ENCODE measurements around the gene ASB4.
"Not testable (repeated sequence)": the region's sequence is repeated elsewhere in the genome, so short reads cannot be mapped to it uniquely, and the experiment has no call there.

Gene ASB4

DNA sequence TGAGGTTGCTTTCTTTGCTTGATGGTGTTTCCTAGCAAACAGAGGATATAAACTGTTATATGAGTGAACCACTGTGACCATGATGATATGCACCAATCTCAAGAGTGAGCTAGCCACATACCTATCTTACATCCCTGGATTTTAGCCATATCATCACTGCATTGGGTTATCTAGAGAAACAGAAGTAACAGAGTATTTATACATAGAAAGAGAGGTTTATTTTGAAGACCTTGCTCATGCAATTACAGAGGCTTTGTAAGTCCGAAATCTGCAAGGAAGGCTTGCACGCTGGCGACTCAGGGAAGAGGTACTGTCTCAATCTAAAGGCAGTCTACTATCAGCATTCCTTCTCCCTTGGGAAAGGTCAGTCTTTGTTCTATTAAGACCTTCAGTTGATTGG lies 39.1 kb upstream of the ASB4 start:
- H3K27me3 Mint-ChIP-seq (ENCODE audit: low read depth, poor library complexity): peaks cover 3% of the 10 kb centered on the region
- H3K4me3 Mint-ChIP-seq: no peak overlapping the region
- H3K9me3 Mint-ChIP-seq: no peaks in the 10 kb centered on the region
- no peak for DNase-seq
- no peaks in the 10 kb centered on the region for H3K4me1 Mint-ChIP-seq
- H3K27ac Mint-ChIP-seq: no peak overlapping the region
- H3K36me3 Mint-ChIP-seq (ENCODE audit: low read depth): no peaks in the 10 kb centered on the region
- TF ChIP-seq, protein P1, sequence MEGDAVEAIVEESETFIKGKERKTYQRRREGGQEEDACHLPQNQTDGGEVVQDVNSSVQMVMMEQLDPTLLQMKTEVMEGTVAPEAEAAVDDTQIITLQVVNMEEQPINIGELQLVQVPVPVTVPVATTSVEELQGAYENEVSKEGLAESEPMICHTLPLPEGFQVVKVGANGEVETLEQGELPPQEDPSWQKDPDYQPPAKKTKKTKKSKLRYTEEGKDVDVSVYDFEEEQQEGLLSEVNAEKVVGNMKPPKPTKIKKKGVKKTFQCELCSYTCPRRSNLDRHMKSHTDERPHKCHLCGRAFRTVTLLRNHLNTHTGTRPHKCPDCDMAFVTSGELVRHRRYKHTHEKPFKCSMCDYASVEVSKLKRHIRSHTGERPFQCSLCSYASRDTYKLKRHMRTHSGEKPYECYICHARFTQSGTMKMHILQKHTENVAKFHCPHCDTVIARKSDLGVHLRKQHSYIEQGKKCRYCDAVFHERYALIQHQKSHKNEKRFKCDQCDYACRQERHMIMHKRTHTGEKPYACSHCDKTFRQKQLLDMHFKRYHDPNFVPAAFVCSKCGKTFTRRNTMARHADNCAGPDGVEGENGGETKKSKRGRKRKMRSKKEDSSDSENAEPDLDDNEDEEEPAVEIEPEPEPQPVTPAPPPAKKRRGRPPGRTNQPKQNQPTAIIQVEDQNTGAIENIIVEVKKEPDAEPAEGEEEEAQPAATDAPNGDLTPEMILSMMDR (IDR thresholded peaks at IDR 0.05): no peak

DNA sequence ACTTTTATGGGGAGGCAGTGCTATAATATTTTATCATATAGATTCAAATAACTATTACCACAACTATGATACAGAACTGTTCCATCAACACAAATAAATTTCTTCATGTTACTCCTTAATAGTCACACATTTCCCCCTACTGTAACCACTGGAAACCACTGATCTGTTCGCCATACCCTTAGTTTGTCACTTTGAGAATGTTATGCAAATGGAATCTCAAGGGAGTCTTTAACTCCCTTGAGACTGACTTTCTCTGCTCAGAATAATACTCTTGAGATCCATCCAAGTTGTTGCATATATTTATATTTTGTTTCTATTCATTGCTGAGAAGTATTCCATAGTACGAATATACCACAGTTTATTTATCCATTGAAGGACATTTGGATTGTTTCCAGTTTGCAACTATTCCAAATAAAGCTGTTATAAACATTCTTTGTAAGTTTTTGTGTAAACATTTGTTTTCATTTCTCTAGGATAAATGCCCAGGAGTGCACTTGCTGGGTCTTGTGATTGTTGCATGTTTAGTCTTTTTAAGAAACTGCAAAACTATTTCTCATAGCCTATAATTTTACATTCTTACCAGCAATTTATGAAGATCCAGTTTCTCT lies 31.2 kb upstream of the ASB4 start:
- TF ChIP-seq, protein P1 (IDR thresholded peaks at IDR 0.05): no peak
- H3K27me3 Mint-ChIP-seq (ENCODE audit: low read depth, poor library complexity): peaks cover under 1% of the 10 kb centered on the region
- DNase-seq: no peak
- no peak overlapping the region for H3K27ac Mint-ChIP-seq
- no peaks in the 10 kb centered on the region for H3K4me1 Mint-ChIP-seq
- peaks cover 34% of the 10 kb centered on the region for H3K9me3 Mint-ChIP-seq
- no peak overlapping the region for H3K4me3 Mint-ChIP-seq
- peaks cover 17% of the 10 kb centered on the region for H3K36me3 Mint-ChIP-seq (ENCODE audit: low read depth)

DNA sequence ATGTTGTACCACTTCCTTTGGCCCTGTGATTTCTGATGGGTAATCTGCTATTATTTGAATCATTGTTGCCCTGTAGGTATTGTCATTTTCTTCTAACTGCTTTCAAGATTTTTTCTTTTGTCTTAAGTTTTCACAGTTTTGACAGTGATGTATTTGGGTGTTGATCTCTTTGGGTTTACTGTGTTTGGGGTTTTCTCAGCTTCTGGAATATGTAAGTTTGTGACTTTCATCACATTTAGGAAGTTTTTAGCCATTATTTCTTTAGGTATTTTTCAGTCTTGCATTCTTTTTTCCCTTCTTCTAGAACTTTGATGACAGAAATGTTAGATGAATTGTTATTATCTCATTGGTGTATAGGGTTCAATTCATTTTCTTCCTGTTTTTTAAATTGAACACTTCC lies 27.8 kb upstream of the ASB4 start:
- DNase-seq: no peak
- Mint-ChIP-seq H3K27ac (no peak overlapping the region), H3K4me3 (no peak overlapping the region), H3K4me1 (no peaks in the 10 kb centered on the region), H3K9me3 (peaks cover 61% of the 10 kb centered on the region), H3K36me3 (ENCODE audit: low read depth) (peaks cover 35% of the 10 kb centered on the region), H3K27me3 (ENCODE audit: low read depth, poor library complexity) (peaks cover 3% of the 10 kb centered on the region)
- TF ChIP-seq, protein P1 (IDR thresholded peaks at IDR 0.05): no peak

DNA sequence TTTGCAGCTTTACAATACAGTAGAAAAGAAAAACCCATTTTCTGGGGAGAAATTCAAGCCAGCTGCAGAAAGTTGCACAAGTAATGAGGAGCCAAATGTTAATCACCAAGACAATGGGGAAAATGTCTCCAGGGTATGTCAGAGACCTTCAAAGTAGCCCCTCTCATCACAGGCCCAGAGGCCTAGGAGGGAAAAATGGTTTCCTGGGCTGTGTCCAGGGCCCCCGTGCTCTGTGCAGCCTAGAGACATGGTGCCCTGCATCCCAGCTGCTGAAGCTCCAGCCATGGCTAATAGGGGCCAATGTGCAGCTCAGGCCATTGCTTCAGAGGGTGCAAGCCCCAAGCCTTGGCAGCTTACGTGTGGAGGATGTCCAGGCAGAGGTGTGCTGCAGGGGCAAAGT lies 25.1 kb upstream of the ASB4 start:
- H3K27me3 Mint-ChIP-seq (ENCODE audit: low read depth, poor library complexity); H3K27ac Mint-ChIP-seq; H3K4me3 Mint-ChIP-seq; H3K4me1 Mint-ChIP-seq; DNase-seq: not testable (repeated sequence)
- Mint-ChIP-seq H3K9me3 (peaks cover 61% of the 10 kb centered on the region), H3K36me3 (ENCODE audit: low read depth) (peaks cover 35% of the 10 kb centered on the region)

DNA sequence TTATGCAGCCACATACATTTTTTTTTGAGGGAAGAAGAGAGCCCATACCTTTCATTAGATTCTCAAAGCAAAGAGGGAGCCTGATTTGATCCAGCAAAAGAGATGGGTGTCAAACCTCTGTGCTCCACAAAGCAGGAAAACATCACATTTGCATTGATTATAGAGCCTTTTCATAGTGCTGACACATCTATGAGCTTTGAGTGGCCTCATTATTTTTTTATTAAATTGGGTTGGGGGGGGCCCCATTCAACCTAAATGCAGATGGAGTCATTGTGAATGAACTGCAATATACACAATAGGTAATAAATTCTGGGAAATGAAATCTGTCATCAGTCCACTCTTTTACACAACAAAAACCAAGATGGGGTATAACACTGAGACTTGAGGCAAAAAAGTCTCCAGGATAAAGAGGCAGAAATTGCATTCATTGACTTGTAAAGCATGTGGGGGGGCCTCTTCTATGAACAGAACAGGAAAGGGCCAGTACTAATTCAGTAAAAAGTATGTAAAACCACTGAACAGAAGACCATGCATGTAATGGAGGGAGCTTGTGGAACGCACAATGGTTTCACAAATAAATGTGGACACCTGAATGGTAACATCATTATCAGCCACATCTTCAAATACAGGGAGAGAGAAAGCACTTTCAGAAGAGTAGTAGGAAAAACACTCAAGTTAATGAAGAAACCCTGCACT lies 17.7 kb upstream of the ASB4 start:
- no peak for DNase-seq
- TF ChIP-seq, protein P1 (IDR thresholded peaks at IDR 0.05): no peak
- H3K27me3 Mint-ChIP-seq (ENCODE audit: low read depth, poor library complexity): no peaks in the 10 kb centered on the region
- peaks cover 37% of the 10 kb centered on the region for H3K4me1 Mint-ChIP-seq
- H3K36me3 Mint-ChIP-seq (ENCODE audit: low read depth): no peaks in the 10 kb centered on the region
- H3K27ac Mint-ChIP-seq: no peak overlapping the region
- H3K9me3 Mint-ChIP-seq: peaks cover 5% of the 10 kb centered on the region
- H3K4me3 Mint-ChIP-seq: no peak overlapping the region

DNA sequence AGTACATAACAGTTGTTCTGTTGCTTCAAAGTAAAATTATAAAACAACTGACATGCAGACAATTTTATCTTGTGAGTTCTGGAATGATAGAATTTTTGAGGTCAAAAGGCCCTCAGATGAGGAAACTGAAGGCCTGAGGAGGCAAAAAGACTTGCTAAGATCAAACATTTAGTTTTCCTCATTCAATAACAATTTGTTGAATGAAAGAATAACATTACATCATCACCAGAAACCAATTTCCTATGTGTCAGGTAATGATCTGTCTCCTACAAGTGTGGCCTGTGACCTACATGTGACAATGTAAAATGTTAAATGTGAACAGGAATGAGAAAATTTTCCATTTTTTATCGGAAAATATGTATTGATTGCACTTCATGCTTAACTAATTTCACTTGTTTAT lies 16.6 kb upstream of the ASB4 start:
- TF ChIP-seq, protein P1 (IDR thresholded peaks at IDR 0.05): no peak
- Mint-ChIP-seq H3K27me3 (ENCODE audit: low read depth, poor library complexity) (no peaks in the 10 kb centered on the region), H3K36me3 (ENCODE audit: low read depth) (no peaks in the 10 kb centered on the region), H3K27ac (no peak overlapping the region), H3K4me3 (no peak overlapping the region), H3K4me1 (peaks cover 49% of the 10 kb centered on the region), H3K9me3 (peaks cover 5% of the 10 kb centered on the region)
- DNase-seq: no peak
